HL-60 (cell line): ENCODE data around the gene PPM1A.

ENCODE experiments used
- TF ChIP-seq, protein P1 (sequence below): IDR thresholded peaks from one replicate; pipeline ENCODE4 v1.5.1; 2011; ENCODE audit warnings: low read length, control low read depth, inconsistent platforms; ENCODE audit not compliant: insufficient read depth
- TF ChIP-seq, protein P2 (sequence below): IDR thresholded peaks from 2 replicates; pipeline ENCODE4 v1.6.1; 2012; ENCODE audit warnings: low read depth; ENCODE audit not compliant: insufficient replicate concordance

DNA sequence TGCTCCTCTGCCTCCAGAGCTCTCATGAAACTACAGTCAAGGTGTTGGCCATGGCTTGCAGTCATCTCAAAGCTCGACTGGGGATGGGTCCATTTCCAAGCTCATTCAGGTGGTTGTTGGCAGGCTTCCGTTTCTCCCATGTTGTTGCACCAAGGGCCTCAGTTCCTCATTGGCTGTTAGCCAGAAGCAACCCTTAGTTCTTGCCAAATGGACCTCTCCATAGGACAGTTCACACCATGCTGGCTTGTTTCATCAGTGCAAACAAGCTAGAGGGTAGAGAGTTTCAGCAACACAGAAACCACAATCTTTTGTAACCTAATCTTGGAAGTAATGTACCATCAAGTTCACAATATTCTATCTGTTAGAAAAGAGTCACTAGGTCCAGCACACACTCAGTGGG lies 22.7 kb upstream of the PPM1A start:
- TF ChIP-seq, protein P1, sequence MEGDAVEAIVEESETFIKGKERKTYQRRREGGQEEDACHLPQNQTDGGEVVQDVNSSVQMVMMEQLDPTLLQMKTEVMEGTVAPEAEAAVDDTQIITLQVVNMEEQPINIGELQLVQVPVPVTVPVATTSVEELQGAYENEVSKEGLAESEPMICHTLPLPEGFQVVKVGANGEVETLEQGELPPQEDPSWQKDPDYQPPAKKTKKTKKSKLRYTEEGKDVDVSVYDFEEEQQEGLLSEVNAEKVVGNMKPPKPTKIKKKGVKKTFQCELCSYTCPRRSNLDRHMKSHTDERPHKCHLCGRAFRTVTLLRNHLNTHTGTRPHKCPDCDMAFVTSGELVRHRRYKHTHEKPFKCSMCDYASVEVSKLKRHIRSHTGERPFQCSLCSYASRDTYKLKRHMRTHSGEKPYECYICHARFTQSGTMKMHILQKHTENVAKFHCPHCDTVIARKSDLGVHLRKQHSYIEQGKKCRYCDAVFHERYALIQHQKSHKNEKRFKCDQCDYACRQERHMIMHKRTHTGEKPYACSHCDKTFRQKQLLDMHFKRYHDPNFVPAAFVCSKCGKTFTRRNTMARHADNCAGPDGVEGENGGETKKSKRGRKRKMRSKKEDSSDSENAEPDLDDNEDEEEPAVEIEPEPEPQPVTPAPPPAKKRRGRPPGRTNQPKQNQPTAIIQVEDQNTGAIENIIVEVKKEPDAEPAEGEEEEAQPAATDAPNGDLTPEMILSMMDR = no peak
- TF ChIP-seq, protein P2, sequence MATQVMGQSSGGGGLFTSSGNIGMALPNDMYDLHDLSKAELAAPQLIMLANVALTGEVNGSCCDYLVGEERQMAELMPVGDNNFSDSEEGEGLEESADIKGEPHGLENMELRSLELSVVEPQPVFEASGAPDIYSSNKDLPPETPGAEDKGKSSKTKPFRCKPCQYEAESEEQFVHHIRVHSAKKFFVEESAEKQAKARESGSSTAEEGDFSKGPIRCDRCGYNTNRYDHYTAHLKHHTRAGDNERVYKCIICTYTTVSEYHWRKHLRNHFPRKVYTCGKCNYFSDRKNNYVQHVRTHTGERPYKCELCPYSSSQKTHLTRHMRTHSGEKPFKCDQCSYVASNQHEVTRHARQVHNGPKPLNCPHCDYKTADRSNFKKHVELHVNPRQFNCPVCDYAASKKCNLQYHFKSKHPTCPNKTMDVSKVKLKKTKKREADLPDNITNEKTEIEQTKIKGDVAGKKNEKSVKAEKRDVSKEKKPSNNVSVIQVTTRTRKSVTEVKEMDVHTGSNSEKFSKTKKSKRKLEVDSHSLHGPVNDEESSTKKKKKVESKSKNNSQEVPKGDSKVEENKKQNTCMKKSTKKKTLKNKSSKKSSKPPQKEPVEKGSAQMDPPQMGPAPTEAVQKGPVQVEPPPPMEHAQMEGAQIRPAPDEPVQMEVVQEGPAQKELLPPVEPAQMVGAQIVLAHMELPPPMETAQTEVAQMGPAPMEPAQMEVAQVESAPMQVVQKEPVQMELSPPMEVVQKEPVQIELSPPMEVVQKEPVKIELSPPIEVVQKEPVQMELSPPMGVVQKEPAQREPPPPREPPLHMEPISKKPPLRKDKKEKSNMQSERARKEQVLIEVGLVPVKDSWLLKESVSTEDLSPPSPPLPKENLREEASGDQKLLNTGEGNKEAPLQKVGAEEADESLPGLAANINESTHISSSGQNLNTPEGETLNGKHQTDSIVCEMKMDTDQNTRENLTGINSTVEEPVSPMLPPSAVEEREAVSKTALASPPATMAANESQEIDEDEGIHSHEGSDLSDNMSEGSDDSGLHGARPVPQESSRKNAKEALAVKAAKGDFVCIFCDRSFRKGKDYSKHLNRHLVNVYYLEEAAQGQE = no peak
